Mammary epithelial cell (primary cell): ENCODE data around the gene CELF2.

Experiments used
- EZH2 ChIP-seq: IDR thresholded peaks from 2 replicates; pipeline ENCODE4 v1.6.1; 2012; ENCODE audit warnings: low read length, inconsistent platforms, borderline replicate concordance
- TF ChIP-seq, protein P1 (sequence below), 2 donors: IDR thresholded peaks in 1 of 2; conservative IDR thresholded peaks in 1 of 2; 2 replicates each; pipeline ENCODE4 v1.5.1; 2011 to 2012; ENCODE audit warnings: inconsistent platforms in 2 of 2, low read length in 2 of 2, mild to moderate bottlenecking in 2 of 2, control low read depth in 1 of 2, low read depth in 1 of 2; ENCODE audit not compliant: insufficient read depth in 1 of 2; ENCODE audit errors: extremely low read depth in 1 of 2

DNA sequence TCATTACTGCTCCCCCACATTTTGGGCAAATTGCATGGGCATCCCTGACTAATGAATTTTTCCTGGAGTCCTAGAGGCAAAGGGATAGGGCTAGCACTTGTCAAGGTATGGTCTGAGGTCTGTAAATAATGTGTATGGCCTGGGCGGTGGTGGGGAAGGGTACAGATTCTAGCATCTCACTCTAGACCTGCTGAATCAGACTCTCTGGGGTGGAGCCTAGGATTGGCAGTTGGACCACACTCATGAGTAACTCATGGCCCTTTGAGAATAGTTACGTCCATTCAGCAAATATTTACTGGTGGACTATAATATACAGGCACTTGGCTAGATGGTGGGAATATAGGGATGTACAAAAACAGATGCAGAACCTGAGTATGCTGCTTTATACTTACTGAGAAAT, 118.0 kb downstream of the CELF2 start:
- TF ChIP-seq, protein P1, sequence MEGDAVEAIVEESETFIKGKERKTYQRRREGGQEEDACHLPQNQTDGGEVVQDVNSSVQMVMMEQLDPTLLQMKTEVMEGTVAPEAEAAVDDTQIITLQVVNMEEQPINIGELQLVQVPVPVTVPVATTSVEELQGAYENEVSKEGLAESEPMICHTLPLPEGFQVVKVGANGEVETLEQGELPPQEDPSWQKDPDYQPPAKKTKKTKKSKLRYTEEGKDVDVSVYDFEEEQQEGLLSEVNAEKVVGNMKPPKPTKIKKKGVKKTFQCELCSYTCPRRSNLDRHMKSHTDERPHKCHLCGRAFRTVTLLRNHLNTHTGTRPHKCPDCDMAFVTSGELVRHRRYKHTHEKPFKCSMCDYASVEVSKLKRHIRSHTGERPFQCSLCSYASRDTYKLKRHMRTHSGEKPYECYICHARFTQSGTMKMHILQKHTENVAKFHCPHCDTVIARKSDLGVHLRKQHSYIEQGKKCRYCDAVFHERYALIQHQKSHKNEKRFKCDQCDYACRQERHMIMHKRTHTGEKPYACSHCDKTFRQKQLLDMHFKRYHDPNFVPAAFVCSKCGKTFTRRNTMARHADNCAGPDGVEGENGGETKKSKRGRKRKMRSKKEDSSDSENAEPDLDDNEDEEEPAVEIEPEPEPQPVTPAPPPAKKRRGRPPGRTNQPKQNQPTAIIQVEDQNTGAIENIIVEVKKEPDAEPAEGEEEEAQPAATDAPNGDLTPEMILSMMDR (conservative IDR thresholded peaks at IDR 0.05 in 1 of 2, IDR thresholded peaks at IDR 0.05 in 1 of 2; ENCODE audit: extremely low read depth in 1 of 2, insufficient read depth in 1 of 2, low read depth in 1 of 2, low read length in 2 of 2), result no peak
- no peak for TF ChIP-seq EZH2
